Suprapubic skin (tissue), 4 donors: ENCODE data around the gene RELCH. TPM values are rescaled to one million over a fixed set of nuclear protein-coding genes. Genes with fewer than 3 reads are reported as not detected.

ENCODE experiments used
- DNase-seq, 2 donors: peaks; one replicate each; pipeline ENCODE4 v3.0.0-alpha.2; 2019; ENCODE audit warnings: low spot score in 2 of 2
- H3K27ac ChIP-seq: fragments of 200-600 bp; sonication (generic); one replicate; pipeline ENCODE4 v1.5.1; 2019
- H3K27me3 ChIP-seq: fragments of 200-600 bp; sonication (generic); one replicate; pipeline ENCODE4 v1.5.1; 2019
- H3K36me3 ChIP-seq: fragments of 200-600 bp; sonication (generic); one replicate; pipeline ENCODE4 v1.5.1; 2019
- H3K4me1 ChIP-seq: fragments of 200-600 bp; sonication (generic); one replicate; pipeline ENCODE4 v1.5.1; 2019
- H3K4me3 ChIP-seq: fragments of 200-600 bp; sonication (generic); one replicate; pipeline ENCODE4 v1.5.1; 2019; ENCODE audit warnings: mild to moderate bottlenecking
- H3K9me3 ChIP-seq: fragments of 200-600 bp; sonication (generic); one replicate; pipeline ENCODE4 v1.5.1; 2019
- EP300 ChIP-seq: sonication (generic); formaldehyde crosslinking; IDR thresholded peaks from one replicate; pipeline ENCODE4 v1.6.1; 2017; ENCODE audit warnings: antibody characterized with exemption
- POLR2A ChIP-seq, 2 donors: fragments of 450-650 bp; IDR thresholded peaks; one replicate each; pipeline ENCODE4 v1.6.1; 2017; ENCODE audit warnings: antibody characterized with exemption in 2 of 2, mild to moderate bottlenecking in 2 of 2, moderate library complexity in 2 of 2
- POLR2AphosphoS5 ChIP-seq, 3 donors: sonication (generic); formaldehyde crosslinking; IDR thresholded peaks; one replicate each; pipeline ENCODE4 v1.6.1; 2017; ENCODE audit warnings: antibody characterized with exemption in 3 of 3
- WGBS: methylation state at CpG from one replicate; pipeline ENCODE4 v1.1.5; 2018; 5-methylcytosine and 5-hydroxymethylcytosine counted together
- total RNA-seq, 4 donors: library from RNA; depleted of rRNA; stranded (reverse); fragments of >200 nt; gene quantifications; one replicate each; pipeline ENCODE4 v1.1.0, GENCODE V29; 2016
- TF ChIP-seq, protein P1 (sequence below), 2 donors: fragments of 200-600 bp in 1 of 2; fragments of 450-650 bp in 1 of 2; sonication (generic) in 1 of 2; IDR thresholded peaks; one replicate each; pipeline ENCODE4 v1.5.1; 2016 to 2019; ENCODE audit warnings: antibody characterized with exemption in 2 of 2, mild to moderate bottlenecking in 1 of 2, moderate library complexity in 1 of 2

The RELCH gene
- total RNA-seq, 4 donors from 2014 or later: 54.2 to 108 (median 61.9) TPM

GRCh38 chr18:62245177-62245576 is 58.1 kb downstream of the RELCH start:
- H3K27me3 ChIP-seq: no peaks in the 10 kb centered on the region
- H3K4me3 ChIP-seq: no peak overlapping the region
- no peaks in the 10 kb centered on the region for H3K9me3 ChIP-seq
- DNase-seq: no peak
- peaks cover 4% of the 10 kb centered on the region for H3K4me1 ChIP-seq
- H3K27ac ChIP-seq: no peak overlapping the region
- TF ChIP-seq, protein P1, sequence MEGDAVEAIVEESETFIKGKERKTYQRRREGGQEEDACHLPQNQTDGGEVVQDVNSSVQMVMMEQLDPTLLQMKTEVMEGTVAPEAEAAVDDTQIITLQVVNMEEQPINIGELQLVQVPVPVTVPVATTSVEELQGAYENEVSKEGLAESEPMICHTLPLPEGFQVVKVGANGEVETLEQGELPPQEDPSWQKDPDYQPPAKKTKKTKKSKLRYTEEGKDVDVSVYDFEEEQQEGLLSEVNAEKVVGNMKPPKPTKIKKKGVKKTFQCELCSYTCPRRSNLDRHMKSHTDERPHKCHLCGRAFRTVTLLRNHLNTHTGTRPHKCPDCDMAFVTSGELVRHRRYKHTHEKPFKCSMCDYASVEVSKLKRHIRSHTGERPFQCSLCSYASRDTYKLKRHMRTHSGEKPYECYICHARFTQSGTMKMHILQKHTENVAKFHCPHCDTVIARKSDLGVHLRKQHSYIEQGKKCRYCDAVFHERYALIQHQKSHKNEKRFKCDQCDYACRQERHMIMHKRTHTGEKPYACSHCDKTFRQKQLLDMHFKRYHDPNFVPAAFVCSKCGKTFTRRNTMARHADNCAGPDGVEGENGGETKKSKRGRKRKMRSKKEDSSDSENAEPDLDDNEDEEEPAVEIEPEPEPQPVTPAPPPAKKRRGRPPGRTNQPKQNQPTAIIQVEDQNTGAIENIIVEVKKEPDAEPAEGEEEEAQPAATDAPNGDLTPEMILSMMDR (IDR thresholded peaks at IDR 0.05): no peak
- TF ChIP-seq POLR2A (IDR thresholded peaks at IDR 0.05) (no peak), EP300 (no peak), POLR2AphosphoS5 (IDR thresholded peaks at IDR 0.05) (no peak)
- H3K36me3 ChIP-seq: peaks cover 35% of the 10 kb centered on the region
- whole genome bisulfite sequencing: 93% methylated on average over 8 of the region's 8 CpGs

DNA sequence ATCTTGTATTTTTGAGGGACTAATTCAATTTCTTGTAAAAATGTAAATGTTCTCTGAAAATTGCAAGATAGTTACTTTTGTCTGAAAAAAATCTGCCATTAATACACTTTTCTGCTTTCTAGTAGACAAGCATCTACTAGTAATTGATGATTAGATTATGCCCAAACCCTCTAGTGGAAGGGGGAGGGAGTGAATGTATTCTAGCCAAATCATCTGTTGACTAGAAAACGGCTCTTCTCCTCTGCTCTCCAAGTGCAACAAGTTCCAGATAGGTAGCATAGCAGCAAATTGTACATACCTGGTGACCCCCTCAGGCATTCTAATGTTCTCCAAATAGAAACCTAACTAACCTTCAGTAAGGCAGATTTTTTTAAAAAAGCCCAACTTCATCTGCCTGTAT is 58.6 kb downstream of the RELCH start:
- TF ChIP-seq POLR2AphosphoS5 (IDR thresholded peaks at IDR 0.05): no peak
- TF ChIP-seq, protein P1 (IDR thresholded peaks at IDR 0.05): no peak
- no peak for TF ChIP-seq EP300
- TF ChIP-seq POLR2A (IDR thresholded peaks at IDR 0.05): no peak
- Histone ChIP-seq H3K4me3 (no peak overlapping the region), H3K27me3 (no peaks in the 10 kb centered on the region), H3K36me3 (peaks cover 31% of the 10 kb centered on the region), H3K27ac (no peak overlapping the region), H3K4me1 (peaks cover 4% of the 10 kb centered on the region), H3K9me3 (no peaks in the 10 kb centered on the region)
- WGBS: 50% methylated on average over 1 of the region's 1 CpG
- DNase-seq: no peak

- no peaks in the 10 kb centered on the region for H3K27me3 ChIP-seq
- 21% methylated on average over 1 of the region's 1 CpG for WGBS
- no peak for TF ChIP-seq POLR2AphosphoS5 (IDR thresholded peaks at IDR 0.05)
- TF ChIP-seq, protein P1 (IDR thresholded peaks at IDR 0.05): no peak
- TF ChIP-seq EP300: no peak
- H3K9me3 ChIP-seq: no peaks in the 10 kb centered on the region
- no peak overlapping the region for H3K27ac ChIP-seq
- H3K4me3 ChIP-seq: no peak overlapping the region
- H3K36me3 ChIP-seq: peaks cover 25% of the 10 kb centered on the region
- no peak for DNase-seq
- H3K4me1 ChIP-seq: peaks cover 4% of the 10 kb centered on the region
These were observed 61.3 kb downstream of the RELCH start for GRCh38 chr18:62248313-62248712.

GRCh38 chr18:62249478-62250097 is 62.5 kb downstream of the RELCH start:
- TF ChIP-seq POLR2AphosphoS5 (IDR thresholded peaks at IDR 0.05) (no peak), EP300 (no peak), POLR2A (IDR thresholded peaks at IDR 0.05) (no peak)
- TF ChIP-seq, protein P1 (IDR thresholded peaks at IDR 0.05): peak; percentile 32 to 64
- H3K27me3 ChIP-seq: no peaks in the 10 kb centered on the region
- peaks cover 22% of the 10 kb centered on the region for H3K36me3 ChIP-seq
- peak; percentile 70 to 80 for DNase-seq
- H3K27ac ChIP-seq: no peak overlapping the region
- H3K4me3 ChIP-seq: no peak overlapping the region
- WGBS: 71% methylated on average over 3 of the region's 3 CpGs
- H3K4me1 ChIP-seq: peaks cover 4% of the 10 kb centered on the region
- H3K9me3 ChIP-seq: no peaks in the 10 kb centered on the region

- 88% methylated on average over 2 of the region's 2 CpGs for WGBS
- Histone ChIP-seq H3K27me3 (no peaks in the 10 kb centered on the region), H3K36me3 (peaks cover 14% of the 10 kb centered on the region), H3K4me3 (no peak overlapping the region), H3K27ac (no peak overlapping the region), H3K4me1 (peaks cover 4% of the 10 kb centered on the region), H3K9me3 (no peaks in the 10 kb centered on the region)
- DNase-seq: no peak
- TF ChIP-seq, protein P1 (IDR thresholded peaks at IDR 0.05): no peak
- TF ChIP-seq EP300: no peak
- TF ChIP-seq POLR2AphosphoS5 (IDR thresholded peaks at IDR 0.05): no peak
- no peak for TF ChIP-seq POLR2A (IDR thresholded peaks at IDR 0.05)
These were observed 63.4 kb downstream of the RELCH start for GRCh38 chr18:62250475-62250874.
